Measurements from ENCODE around the gene MFF.

- TF ChIP-seq POLR2AphosphoS5 (IDR thresholded peaks at IDR 0.05; ENCODE audit: low read depth, low read length) (no peak), CTCF (IDR thresholded peaks at IDR 0.05) (0 out of 2 replicates have a peak, but pooled peaks have one; percentile 2)
Measured at GRCh38 chr2:227325839-227326195, 766 bp downstream of the MFF start.
